Measurements from ENCODE around the gene B3GNT2.

- TF ChIP-seq CTCF (IDR thresholded peaks at IDR 0.05) (no peak), EZH2 (IDR thresholded peaks at IDR 0.05; ENCODE audit: borderline replicate concordance, insufficient read depth, low read depth, low read length, poor library complexity, severe bottlenecking) (no peak)
Measured at GRCh38 chr2:62221141-62221540, 25.2 kb downstream of the B3GNT2 start.

Data from B cell (primary cell).